Measurements from ENCODE around the gene PLXNB1.

GRCh38 chr3:48387634-48388033, 42.3 kb downstream of the PLXNB1 start:
- TF ChIP-seq EZH2phosphoT487 (IDR thresholded peaks at IDR 0.05; ENCODE audit: borderline replicate concordance) (no peak), POLR2A (IDR thresholded peaks at IDR 0.05; ENCODE audit: borderline replicate concordance, extremely low read depth, insufficient read depth, insufficient read length) (no peak), ZNF274 (IDR thresholded peaks at IDR 0.05; ENCODE audit: low read depth, low read length) (no peak), EZH2 (IDR thresholded peaks at IDR 0.05) (no peak), CTCF (IDR thresholded peaks at IDR 0.05 in 2 of 3, conservative IDR thresholded peaks at IDR 0.05 in 1 of 3; ENCODE audit: borderline replicate concordance in 1 of 3, insufficient read depth in 1 of 3, low read depth in 2 of 3, low read length in 2 of 3) (no peak)
